Osteoblast (primary cell): ENCODE measurements around the gene IRF2BPL. TPM values are rescaled to one million over a fixed set of nuclear protein-coding genes. Genes with fewer than 3 reads are reported as not detected.
A peak's percentile ranks its signal among the peaks of the same experiment; 100 is the strongest.

ENCODE experiments used
- DNase-seq: peaks from one replicate; pipeline ENCODE4 v3.0.0; 2011; ENCODE audit warnings: low spot score, mixed read lengths; ENCODE audit not compliant: insufficient read length; ENCODE audit errors: missing footprints
- H2AFZ ChIP-seq: 2 replicates; pipeline ENCODE4 v1.6.0; 2011; ENCODE audit warnings: mild to moderate bottlenecking, low read length
- H3K27ac ChIP-seq: 2 replicates; pipeline ENCODE4 v1.5.1; 2011; ENCODE audit warnings: mild to moderate bottlenecking, low read depth, low read length, moderate library complexity
- H3K27me3 ChIP-seq: 2 replicates; pipeline ENCODE4 v1.6.0; 2012; ENCODE audit warnings: mild to moderate bottlenecking, control low read depth, inconsistent platforms, low read length, moderate library complexity; ENCODE audit not compliant: insufficient read depth
- H3K36me3 ChIP-seq: 2 replicates; pipeline ENCODE4 v1.5.1; 2011; ENCODE audit warnings: mild to moderate bottlenecking, low read length, control low read depth, moderate library complexity; ENCODE audit not compliant: insufficient read depth
- H3K4me1 ChIP-seq: 2 replicates; pipeline ENCODE4 v1.5.1; 2011; ENCODE audit warnings: mild to moderate bottlenecking, low read length, control low read depth, moderate library complexity; ENCODE audit not compliant: insufficient read depth
- H3K4me2 ChIP-seq: 2 replicates; pipeline ENCODE4 v1.6.0; 2011; ENCODE audit warnings: mild to moderate bottlenecking, low read length; ENCODE audit not compliant: insufficient read depth
- H3K4me3 ChIP-seq: fragments of 200-600 bp; sonication (generic); 3 replicates; pipeline ENCODE4 v1.5.1; 2012; ENCODE audit warnings: mild to moderate bottlenecking, low read length, inconsistent platforms; ENCODE audit not compliant: insufficient read depth
- H3K79me2 ChIP-seq: 2 replicates; pipeline ENCODE4 v1.6.0; 2012; ENCODE audit warnings: mild to moderate bottlenecking, low read length, control low read depth, inconsistent platforms; ENCODE audit not compliant: insufficient read depth
- H3K9me3 ChIP-seq: 2 replicates; pipeline ENCODE4 v1.5.1; 2011; ENCODE audit warnings: low read depth, low read length, control low read depth
- H4K20me1 ChIP-seq: 2 replicates; pipeline ENCODE4 v1.6.0; 2012; ENCODE audit warnings: mild to moderate bottlenecking, low read length, control low read depth; ENCODE audit not compliant: insufficient read depth
- CTCF ChIP-seq: IDR thresholded peaks from 2 replicates; pipeline ENCODE4 v1.5.1; 2011; ENCODE audit warnings: mild to moderate bottlenecking, low read depth, low read length, moderate library complexity; ENCODE audit errors: extremely low read depth
- total RNA-seq: library from RNA; depleted of rRNA; stranded (reverse); fragments of >200 nt; gene quantifications from 2 replicates; pipeline ENCODE4 v1.2.3, GENCODE V29; 2012

Gene IRF2BPL
- total RNA-seq, 1 donor, result 26.4 TPM

GRCh38 chr14:77071938-77072388, 43.5 kb upstream of the IRF2BPL start:
- Histone ChIP-seq H3K4me1 (peaks cover 18% of the 10 kb centered on the region), H3K4me3 (no peak overlapping the region), H3K27me3 (peaks cover 4% of the 10 kb centered on the region), H3K4me2 (no peak overlapping the region), H2AFZ (peak overlapping the region; percentile 17), H3K9me3 (no peaks in the 10 kb centered on the region), H4K20me1 (no peaks in the 10 kb centered on the region), H3K79me2 (no peaks in the 10 kb centered on the region), H3K36me3 (no peaks in the 10 kb centered on the region), H3K27ac (no peak overlapping the region)
- DNase-seq, result peak; percentile 37
- no peak for TF ChIP-seq CTCF

DNA sequence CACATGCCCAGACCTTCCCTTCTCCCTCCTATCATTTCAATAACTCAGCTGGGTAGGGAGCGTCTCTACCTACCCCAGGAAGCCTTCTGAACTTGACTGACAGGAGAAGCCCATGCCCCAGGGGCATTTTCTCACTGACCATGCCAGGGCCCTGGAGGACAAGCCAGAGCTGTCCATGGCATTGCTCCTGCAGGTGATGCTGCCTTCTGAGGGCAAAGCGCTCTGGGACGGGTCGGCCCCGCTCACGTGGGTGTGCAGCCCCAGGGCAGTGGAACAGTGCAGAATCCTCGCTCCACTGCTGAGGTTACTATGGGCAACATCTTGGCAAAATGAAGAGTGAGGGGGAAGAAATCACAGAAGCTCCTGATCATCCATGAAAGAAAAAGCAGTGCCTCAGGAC, 41.0 kb upstream of the IRF2BPL start:
- Histone ChIP-seq H3K27ac (no peak overlapping the region), H2AFZ (no peak overlapping the region), H3K27me3 (peaks cover 4% of the 10 kb centered on the region), H3K36me3 (no peaks in the 10 kb centered on the region), H3K4me3 (no peak overlapping the region), H3K79me2 (no peaks in the 10 kb centered on the region), H3K4me2 (no peak overlapping the region), H3K9me3 (no peaks in the 10 kb centered on the region), H4K20me1 (no peaks in the 10 kb centered on the region), H3K4me1 (peaks cover 12% of the 10 kb centered on the region)
- DNase-seq, result no peak
- no peak for TF ChIP-seq CTCF

GRCh38 chr14:77068517-77069200, 40.2 kb upstream of the IRF2BPL start:
- no peaks in the 10 kb centered on the region for H3K9me3 ChIP-seq
- TF ChIP-seq CTCF, result no peak
- no peak for DNase-seq
- H4K20me1 ChIP-seq, result no peaks in the 10 kb centered on the region
- H3K27me3 ChIP-seq, result peaks cover 4% of the 10 kb centered on the region
- H3K4me2 ChIP-seq, result no peak overlapping the region
- peaks cover 12% of the 10 kb centered on the region for H3K4me1 ChIP-seq
- H2AFZ ChIP-seq, result no peak overlapping the region
- no peak overlapping the region for H3K27ac ChIP-seq
- H3K36me3 ChIP-seq, result no peaks in the 10 kb centered on the region
- no peak overlapping the region for H3K4me3 ChIP-seq
- H3K79me2 ChIP-seq, result no peaks in the 10 kb centered on the region

- Histone ChIP-seq H3K4me1 (peaks cover 12% of the 10 kb centered on the region), H3K36me3 (no peaks in the 10 kb centered on the region), H3K27ac (no peak overlapping the region), H2AFZ (no peak overlapping the region), H3K27me3 (peaks cover 4% of the 10 kb centered on the region), H3K79me2 (no peaks in the 10 kb centered on the region), H3K9me3 (no peaks in the 10 kb centered on the region), H3K4me3 (no peak overlapping the region), H3K4me2 (no peak overlapping the region), H4K20me1 (no peaks in the 10 kb centered on the region)
- peak; percentile 89 for TF ChIP-seq CTCF
- DNase-seq, result peak; percentile 97
Observed at GRCh38 chr14:77067632-77068516, 39.4 kb upstream of the IRF2BPL start.
